ENCODE data around the gene CSF1R. TPM values are rescaled to one million over a fixed set of nuclear protein-coding genes. Genes with fewer than 3 reads are reported as not detected.

The CSF1R gene
- total and polyA plus RNA-seq, 2 of the 4 experiments (the other 2 are of a cell fraction), result 0.14 to 0.36 TPM

GRCh38 chr5:150068472-150068871 is 17.9 kb downstream of the CSF1R start:
- no TSS peak for BruUV-seq (replicated peaks)
- CTCF ChIA-PET, result no interaction called here

More at GRCh38 chr5:150068472-150068871, 17.9 kb downstream of the CSF1R start:
- DNase-seq (no peak), ATAC-seq (ENCODE audit: low read depth) (no peak)
- dilution Hi-C loops (cut with HindIII; ENCODE audit: low sequenced_read_pairs, unreplicated experiment) (no loop called here), in situ Hi-C loops (cut with MboI; ENCODE audit: low sequenced_read_pairs) (no loop called here), intact Hi-C loops (cut with micrococcal nuclease) (loop anchor here (5.0 kb wide), 1 partner anchor 44 kb away; no protein-coding TSS in a partner anchor)
- Histone ChIP-seq H3K9me3 (ENCODE audit: control insufficient read depth, insufficient read depth, low read length) (peaks cover 6% of the 10 kb centered on the region), H3K36me3 (ENCODE audit: control insufficient read depth, insufficient read depth, low read length) (no peaks in the 10 kb centered on the region), H3K4me2 (ENCODE audit: low read depth, low read length) (no peak overlapping the region), H2BK5ac (ENCODE audit: low read depth, low read length, poor library complexity, severe bottlenecking) (no peak overlapping the region), H3K4me3 (ENCODE audit: insufficient read depth, low read depth, low read length) (no peak overlapping the region), H3K9me1 (ENCODE audit: insufficient read depth, low read length) (peaks cover 36% of the 10 kb centered on the region), H3K14ac (replicated peaks; ENCODE audit: low read depth, low read length) (no peak overlapping the region), H4K8ac (ENCODE audit: low read depth in 2 of 2, low read length in 2 of 2) (no peak overlapping the region), H2AFZ (replicated peaks; ENCODE audit: low read length, poor library complexity) (peak overlapping the region; percentile 25), H4K5ac (ENCODE audit: low read depth, low read length) (no peak overlapping the region), H3K27me3 (ENCODE audit: control insufficient read depth, insufficient read depth, low read length) (peaks cover 3% of the 10 kb centered on the region; the same call in 1 of the 2 replicates), H4K91ac (ENCODE audit: insufficient read depth, low read depth, low read length) (0 out of 2 replicates have a peak overlapping the region, but pooled peaks have one; percentile 2), H2BK120ac (ENCODE audit: low read depth, low read length) (no peak overlapping the region), H2BK15ac (ENCODE audit: low read depth, low read length) (no peak overlapping the region), H3K9ac (ENCODE audit: low read depth, low read length) (no peak overlapping the region), H2BK20ac (ENCODE audit: low read depth, low read length) (no peak overlapping the region), H4K20me1 (ENCODE audit: insufficient read depth, low read length) (no peaks in the 10 kb centered on the region), H2AK9ac (replicated peaks; ENCODE audit: low read depth, low read length, poor library complexity) (no peak overlapping the region), H3K27ac (ENCODE audit: insufficient read depth, low read length) (no peak overlapping the region), H3K4ac (ENCODE audit: low read depth, low read length) (no peak overlapping the region), H2AK5ac (ENCODE audit: low read depth, low read length) (peak overlapping the region; percentile 67; the same call in 1 of the 2 replicates), H3K18ac (ENCODE audit: low read depth, low read length) (no peak overlapping the region), H3K56ac (ENCODE audit: extremely low read depth, insufficient read depth, low read length) (no peak overlapping the region), H3K79me1 (ENCODE audit: low read depth in 1 of 2, low read length in 2 of 2) (no peaks in the 10 kb centered on the region; a peak in 1 of 4 replicates), H3K4me1 (ENCODE audit: control insufficient read depth, insufficient read depth, low read length) (peaks cover 28% of the 10 kb centered on the region), H3K23ac (ENCODE audit: low read depth, low read length) (peak overlapping the region; percentile 34; the same call in 1 of the 2 replicates)
- TF ChIP-seq, protein P1, sequence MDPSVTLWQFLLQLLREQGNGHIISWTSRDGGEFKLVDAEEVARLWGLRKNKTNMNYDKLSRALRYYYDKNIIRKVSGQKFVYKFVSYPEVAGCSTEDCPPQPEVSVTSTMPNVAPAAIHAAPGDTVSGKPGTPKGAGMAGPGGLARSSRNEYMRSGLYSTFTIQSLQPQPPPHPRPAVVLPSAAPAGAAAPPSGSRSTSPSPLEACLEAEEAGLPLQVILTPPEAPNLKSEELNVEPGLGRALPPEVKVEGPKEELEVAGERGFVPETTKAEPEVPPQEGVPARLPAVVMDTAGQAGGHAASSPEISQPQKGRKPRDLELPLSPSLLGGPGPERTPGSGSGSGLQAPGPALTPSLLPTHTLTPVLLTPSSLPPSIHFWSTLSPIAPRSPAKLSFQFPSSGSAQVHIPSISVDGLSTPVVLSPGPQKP (IDR thresholded peaks at IDR 0.05; ENCODE audit: borderline replicate concordance, low read depth, low read length), result no peak
- no peak for TF ChIP-seq CEBPB (IDR thresholded peaks at IDR 0.05; ENCODE audit: low read depth, low read length)
- no peak for TF ChIP-seq USF2 (IDR thresholded peaks at IDR 0.05; ENCODE audit: low read depth, low read length)
- TF ChIP-seq CHD1 (IDR thresholded peaks at IDR 0.05; ENCODE audit: low read depth, low read length), result no peak
- TF ChIP-seq BHLHE40 (IDR thresholded peaks at IDR 0.05; ENCODE audit: low read depth, low read length), result no peak
- TF ChIP-seq FOS (IDR thresholded peaks at IDR 0.05; ENCODE audit: low read depth, low read length), result no peak
- POLR2A ChIA-PET (ENCODE audit: unreplicated experiment), result no interaction called here
- 20% methylated on average over 2 of the region's 4 CpGs; no CpG with 5 or more reads in 1 of the 2 experiments for WGBS, 2 experiments (ENCODE audit: extremely low coverage in 2 of 2, insufficient read length in 1 of 2)
